ENCODE results near the gene VPS35.
"Not testable (repeated sequence)": the region's sequence is repeated elsewhere in the genome, so short reads cannot be mapped to it uniquely, and the experiment has no call there.

Gene VPS35

DNA sequence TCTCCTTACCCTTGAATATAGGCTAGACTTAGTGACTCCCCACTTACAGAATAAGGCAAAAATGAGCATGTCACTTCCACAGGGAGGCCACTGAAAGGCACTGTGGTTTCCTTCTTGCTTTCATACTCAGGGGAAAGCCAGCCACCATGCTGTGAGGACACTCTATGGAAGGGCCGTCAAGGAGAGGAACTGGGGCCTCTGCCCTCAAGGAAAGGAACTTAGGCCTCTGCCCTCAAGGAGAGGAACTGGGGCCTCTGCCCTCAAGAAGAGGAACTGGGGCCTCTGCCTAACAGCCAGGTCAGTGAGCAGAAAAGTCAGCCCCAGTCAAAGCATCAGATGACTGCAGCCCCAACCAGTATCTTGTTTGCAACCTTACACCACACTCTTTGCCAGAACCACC, 30.1 kb downstream of the VPS35 start:
- DNase-seq, result peak in 7 of 14 donors; percentile 3 to 25 (median 13)

DNA sequence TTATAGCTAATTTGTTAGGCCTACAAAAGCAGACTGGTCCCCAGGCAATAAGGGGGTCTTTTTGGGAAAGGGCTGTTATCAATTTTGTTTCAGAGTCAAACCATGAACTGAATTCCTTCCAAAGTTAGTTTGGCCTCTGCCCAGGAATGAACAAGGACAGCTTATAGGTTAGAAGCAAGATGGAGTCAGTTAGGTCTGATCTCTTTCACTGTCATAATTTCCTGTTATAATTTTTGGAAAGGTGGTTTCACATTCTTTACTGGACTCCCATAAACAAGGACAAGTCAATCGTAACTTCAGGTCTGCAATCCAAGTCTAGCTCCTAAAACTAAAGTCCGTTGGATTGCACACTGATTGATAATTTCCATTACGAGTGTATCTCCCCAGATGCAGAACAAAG, 37.7 kb downstream of the VPS35 start:
- no peak for DNase-seq

DNA sequence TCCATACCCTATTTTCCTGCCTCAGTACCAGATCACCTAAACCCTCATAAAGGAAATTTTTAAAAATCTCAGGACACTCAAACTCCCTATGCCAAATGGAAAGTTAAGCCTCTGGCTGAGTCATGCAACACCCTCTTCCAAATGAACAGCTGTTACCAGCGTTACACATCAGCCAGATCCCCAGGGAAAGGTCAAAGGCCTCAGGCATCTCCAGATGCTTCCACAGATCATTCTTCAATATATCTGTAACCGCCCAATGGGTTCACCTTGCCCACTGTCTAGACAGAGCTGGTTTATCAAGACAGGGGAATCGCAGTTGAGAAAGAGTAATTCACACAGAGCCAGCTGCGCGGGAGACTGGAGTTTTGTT, 38.7 kb downstream of the VPS35 start:
- no peak for DNase-seq

GRCh38 chr16:46649588-46650253, 39.3 kb downstream of the VPS35 start:
- DNase-seq, result peak in 4 of 14 donors; percentile 4 to 29 (median 14)

- DNase-seq, result no peak
These were observed 40.3 kb downstream of the VPS35 start for GRCh38 chr16:46648656-46649055.

GRCh38 chr16:46638947-46639925, 49.7 kb downstream of the VPS35 start:
- DNase-seq, result no peak

- DNase-seq, result no peak
These were observed 55.9 kb downstream of the VPS35 start for GRCh38 chr16:46632778-46633733.

- DNase-seq, result peak in 1 of 14 donors; percentile 7
These were observed 59.4 kb downstream of the VPS35 start for GRCh38 chr16:46629331-46630219.

- DNase-seq, result no peak
These were observed 61.2 kb downstream of the VPS35 start for GRCh38 chr16:46627746-46628145.

DNA sequence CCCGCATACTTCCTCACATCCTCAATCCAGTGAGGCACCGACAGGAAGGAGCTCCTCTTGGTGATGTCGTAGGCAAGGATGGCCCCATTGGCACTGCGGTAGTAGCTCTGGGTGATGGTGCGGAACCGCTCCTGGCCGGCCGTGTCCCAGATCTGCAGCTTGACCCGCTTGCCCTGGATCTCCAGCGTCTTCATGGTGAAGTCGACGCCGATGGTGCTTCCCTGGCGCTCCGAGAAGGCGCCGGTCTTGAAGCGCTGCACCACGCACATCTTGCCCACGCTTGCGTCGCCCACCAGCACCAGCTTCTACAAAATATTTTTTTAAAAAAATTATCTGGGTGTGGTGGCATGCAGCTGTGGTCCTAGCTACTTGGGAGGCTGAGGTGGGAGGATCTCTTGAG, 62.3 kb downstream of the VPS35 start:
- not testable (repeated sequence) for DNase-seq

GRCh38 chr16:46624862-46625261, 64.1 kb downstream of the VPS35 start:
- DNase-seq, result not testable (repeated sequence)

DNA sequence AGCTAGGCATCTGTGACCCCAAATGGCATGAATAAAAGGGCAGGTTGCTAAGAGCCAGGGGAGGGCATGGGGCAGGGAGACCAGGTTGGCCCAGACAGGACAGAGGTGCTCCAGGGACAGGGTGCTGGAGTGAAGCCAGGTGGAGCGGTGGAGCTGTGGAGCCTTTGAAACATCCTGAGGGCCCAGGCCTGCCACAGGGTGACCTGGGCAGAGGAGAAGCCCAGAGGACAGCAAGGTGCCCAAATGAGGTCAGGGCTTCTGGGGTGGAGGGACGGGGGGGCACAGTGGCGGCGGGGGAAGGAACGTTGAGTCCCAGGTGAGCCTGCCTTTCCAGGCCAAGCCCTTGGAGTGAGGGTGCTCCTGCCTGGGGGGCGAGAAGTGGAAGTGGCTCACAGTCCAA, 65.3 kb downstream of the VPS35 start:
- not testable (repeated sequence) for DNase-seq

DNA sequence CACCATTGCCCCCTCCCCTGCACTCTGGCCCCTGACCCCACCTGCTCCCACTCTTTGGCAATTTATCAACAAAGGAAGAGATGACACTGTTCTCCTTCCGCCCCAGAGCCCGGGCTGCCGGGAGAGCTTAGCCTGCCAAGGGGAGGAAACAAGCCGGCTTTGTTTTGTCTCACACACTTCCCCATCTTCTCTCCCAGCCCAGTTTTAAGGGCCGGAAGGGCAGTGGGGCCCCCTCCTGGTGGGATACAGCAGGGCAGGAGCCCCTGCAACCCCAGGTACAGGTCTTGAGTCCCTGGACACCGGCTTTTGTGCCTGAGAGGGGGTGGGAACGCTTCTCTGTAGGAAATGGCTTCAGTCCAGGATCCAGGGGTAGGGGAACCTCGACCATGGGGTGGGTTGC, 65.7 kb downstream of the VPS35 start:
- DNase-seq, result not testable (repeated sequence)

- no peak for DNase-seq
These were observed 66.9 kb downstream of the VPS35 start for GRCh38 chr16:46621934-46622676.

GRCh38 chr16:46621006-46621933, 67.7 kb downstream of the VPS35 start, which contains the start of gene SHCBP1:
TSS of gene SHCBP1 (minus strand) at chr16:46621379. CDS start at chr16:46621359, 20 bp downstream.
- peak in 13 of 14 donors; percentile 10 to 80 (median 50) for DNase-seq

DNA sequence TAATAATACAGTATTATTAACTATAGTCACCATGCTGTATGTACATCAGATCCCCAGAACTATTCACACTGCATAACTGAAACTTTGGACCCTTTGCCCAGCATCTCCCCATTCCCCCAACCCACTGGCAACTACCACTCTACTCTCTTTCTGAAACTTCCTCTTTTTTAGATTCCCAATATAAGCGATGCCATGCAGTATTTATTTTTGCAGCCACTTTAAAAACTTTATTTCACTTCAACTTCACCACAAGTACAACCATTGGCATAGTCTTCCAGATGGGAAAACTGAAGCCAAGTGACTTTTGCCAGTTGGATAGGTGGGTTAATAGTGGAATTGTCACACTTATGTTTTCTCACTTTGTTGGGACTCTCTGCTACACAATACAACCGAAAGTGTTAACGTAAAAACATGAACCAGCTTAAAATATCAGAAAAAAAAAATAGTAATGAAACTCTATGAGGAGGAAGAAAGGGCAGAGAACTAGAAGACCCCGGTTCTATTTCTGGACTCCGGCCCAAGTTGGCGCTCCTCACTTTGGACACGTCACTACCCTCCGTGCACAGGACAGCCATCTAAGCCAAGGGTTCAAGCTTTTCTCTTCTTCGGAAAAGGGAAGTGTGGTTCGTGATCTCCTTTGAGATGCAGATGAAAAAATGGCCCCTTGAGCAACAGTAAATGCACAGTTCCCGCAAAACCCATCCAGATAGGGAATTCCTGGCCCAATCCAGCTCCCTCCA, 68.5 kb downstream of the VPS35 start:
- no peak for DNase-seq

- no peak for DNase-seq
These were observed 70.5 kb downstream of the VPS35 start for GRCh38 chr16:46618516-46618915.

GRCh38 chr16:46614006-46614405, 75.0 kb downstream of the VPS35 start:
- DNase-seq, result no peak

DNA sequence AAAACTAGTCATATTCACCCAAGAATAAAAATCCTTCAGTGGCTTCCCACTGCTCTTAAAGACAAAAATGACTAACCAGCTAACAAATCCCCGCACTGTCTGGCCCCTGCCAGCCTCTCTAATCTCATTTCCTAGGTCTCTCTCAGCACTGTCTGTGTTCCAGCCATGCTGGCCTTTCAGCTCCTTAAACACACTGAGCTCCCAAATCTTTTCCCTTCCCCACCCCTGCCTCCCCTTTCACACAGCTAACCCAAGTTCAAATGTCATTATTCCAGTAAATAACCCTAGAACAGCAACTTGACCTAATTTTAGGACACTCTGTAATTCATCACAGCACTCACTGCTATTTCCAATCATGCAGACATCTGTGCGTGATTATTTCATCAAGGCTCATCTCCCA, 75.6 kb downstream of the VPS35 start:
- DNase-seq, result no peak

All from C1 segment of cervical spinal cord (tissue), 14 donors.